GM21737 (cell line): Measurements from ENCODE around the gene ZFHX3.

Experiments
- ATAC-seq: cut with Tn5 transposase; IDR thresholded peaks from one replicate; pipeline ENCODE4 v1.9.1; 2021; ENCODE audit warnings: mild to moderate bottlenecking, moderate library complexity; ENCODE audit not compliant: unreplicated experiment

Gene ZFHX3

GRCh38 chr16:73069581-73070262, 21.8 kb upstream of the ZFHX3 start:
- ATAC-seq: no peak

DNA sequence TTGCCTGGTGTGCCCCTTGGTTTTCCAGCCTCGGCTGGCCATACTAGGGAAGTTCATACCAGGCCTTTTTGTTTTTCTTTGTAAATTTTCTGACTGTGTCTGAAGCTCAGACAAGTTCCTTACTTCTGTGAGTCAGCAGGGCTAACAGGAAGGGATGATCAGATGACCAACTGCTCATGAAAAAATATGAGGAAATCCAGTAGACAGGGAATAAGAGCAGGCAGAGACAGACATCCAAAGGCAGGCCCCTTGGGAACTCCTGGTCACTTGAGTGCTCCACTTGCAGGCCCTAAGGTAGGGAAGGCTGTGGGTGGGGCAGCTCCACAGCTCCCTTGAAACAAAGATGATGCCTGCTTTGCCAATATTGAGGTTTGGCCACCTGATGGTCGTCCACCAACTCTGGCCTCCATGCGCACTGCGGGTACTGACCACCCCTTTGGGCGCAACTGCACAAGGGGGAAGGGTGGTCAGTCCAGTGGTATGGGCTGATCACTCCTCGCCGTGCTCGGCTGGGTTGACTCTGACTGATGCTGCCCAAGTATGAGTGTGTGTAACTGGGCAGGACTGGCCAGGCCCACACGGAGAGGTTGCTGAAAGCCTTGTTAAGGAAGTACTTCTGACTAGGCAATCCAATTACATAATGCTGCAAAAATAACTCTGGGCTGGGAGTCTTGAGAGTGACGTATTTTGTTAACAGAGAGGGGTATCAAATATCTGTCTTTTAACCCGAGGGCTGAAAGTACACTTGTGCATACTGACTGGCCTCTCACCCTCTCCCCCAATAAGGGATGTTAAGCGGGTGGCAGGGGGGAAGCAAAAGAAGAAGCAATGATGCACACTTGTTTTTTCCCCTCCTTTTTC, 20.8 kb upstream of the ZFHX3 start:
- ATAC-seq: no peak

GRCh38 chr16:73067671-73068540, 20.0 kb upstream of the ZFHX3 start:
- no peak for ATAC-seq

DNA sequence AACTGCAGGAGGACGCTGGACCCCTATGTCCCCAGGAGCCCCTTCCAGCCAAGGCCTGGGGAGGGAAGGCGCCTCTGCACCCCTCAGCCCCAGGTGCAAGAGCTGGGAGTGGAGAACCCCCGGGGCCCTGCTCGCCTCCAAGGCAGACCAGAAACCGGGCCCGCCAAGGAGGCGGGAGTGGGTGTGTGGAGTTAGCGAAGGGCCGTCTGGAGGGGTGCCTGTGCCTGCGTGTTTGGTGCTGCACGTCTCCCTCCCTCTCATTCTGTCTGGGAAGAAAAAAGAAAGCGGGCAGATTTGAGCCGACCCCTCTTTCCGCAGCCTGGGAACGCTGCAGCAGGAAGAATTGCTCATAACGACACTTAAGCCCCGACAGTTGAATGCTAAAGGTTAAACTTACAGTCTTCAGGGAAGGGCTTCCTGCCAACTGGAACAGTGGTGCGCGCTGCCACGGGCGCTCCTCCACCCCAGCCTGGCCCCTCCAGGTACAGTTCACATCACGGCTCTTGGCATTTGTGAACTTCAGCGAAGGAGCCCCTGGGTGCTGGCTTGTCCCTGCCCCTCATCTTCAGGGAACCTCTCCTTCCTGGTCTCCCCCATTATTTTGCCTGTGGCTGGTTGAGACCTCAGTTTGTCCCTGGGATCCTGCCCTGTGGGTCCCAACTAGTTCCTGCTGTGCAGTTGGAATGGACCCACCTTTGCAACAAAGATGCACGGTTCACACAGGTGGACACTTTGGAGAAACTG, 19.2 kb upstream of the ZFHX3 start:
- no peak for ATAC-seq

GRCh38 chr16:73066331-73066926, 18.5 kb upstream of the ZFHX3 start:
- no peak for ATAC-seq

DNA sequence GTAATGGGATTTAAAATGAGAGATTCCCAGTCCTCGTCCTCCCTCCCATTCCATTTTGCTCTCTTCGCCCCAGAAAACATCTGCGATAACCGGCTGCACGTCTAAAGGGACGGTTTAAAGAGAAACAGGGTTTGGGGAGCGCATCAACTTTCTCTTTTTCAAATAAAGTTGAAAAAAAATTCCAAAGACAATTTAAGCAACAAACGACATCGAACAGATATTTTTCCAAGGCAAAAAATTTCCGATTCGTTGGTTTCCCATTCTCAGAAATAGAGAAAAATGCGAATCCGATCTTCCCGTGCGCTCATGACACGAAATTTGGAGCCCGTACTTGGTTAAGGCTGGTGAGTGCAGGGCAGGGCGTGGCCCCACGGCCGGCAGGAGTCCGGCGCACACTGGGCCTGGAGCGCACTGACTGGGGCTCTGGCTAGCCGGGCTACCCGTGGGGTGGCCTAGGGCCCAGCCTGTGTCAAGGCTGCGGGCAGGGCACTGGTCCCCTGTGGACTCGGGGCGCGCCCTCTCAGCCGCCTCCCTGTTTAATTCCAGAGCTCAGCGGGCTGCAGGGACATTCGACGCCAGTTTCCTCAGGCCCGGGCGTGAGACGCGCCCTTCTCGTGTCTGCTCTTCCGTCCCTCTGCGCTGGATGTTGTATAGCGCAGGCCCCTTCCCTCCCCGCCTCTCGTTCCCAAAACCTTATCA, 17.9 kb upstream of the ZFHX3 start:
- no peak for ATAC-seq

DNA sequence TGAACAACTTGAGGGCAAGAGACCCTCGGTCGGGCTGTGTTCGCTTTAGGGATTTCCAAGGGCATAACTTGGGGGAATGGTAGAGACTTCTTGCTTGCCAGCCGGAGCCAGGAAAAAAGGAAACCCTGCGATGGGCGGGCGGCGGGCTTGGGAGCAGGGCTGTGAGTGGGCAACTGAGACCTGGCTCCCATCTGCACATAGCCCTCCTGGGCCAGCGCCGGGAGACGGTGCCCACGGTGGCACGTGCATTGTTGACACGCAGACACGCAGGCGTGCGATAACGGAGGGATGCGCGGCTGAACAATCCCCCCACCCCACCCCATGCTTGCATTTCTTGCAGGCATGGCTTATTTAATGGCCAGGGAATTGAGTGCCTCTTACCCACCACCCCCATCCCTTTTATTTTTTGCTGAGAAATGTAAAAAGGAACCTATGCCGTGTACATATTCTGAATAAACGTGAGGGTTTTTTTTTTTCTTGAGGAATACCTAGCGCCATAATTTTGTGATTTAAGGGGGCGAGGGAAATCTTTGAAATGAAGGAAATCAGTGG, 17.1 kb upstream of the ZFHX3 start:
- ATAC-seq: no peak

GRCh38 chr16:73064212-73064993, 16.5 kb upstream of the ZFHX3 start:
- no peak for ATAC-seq

DNA sequence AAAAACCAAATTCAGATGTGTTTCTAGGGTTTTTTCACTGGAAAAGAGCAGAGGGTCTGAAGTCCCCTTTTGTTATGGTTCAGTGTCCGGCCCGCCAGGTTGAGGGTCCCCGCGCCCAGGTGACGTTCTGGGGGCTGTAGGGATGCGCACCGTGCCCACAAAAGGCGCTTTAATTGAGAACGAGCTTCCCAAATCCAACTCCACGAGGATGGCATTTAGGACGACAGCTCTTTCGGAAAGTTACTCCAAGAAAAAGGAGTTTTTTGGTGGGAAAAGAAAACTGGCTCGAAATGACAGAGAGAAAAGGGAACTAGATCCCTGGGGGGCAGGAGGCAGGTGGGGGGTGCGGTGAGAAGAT, 15.9 kb upstream of the ZFHX3 start:
- ATAC-seq: no peak

DNA sequence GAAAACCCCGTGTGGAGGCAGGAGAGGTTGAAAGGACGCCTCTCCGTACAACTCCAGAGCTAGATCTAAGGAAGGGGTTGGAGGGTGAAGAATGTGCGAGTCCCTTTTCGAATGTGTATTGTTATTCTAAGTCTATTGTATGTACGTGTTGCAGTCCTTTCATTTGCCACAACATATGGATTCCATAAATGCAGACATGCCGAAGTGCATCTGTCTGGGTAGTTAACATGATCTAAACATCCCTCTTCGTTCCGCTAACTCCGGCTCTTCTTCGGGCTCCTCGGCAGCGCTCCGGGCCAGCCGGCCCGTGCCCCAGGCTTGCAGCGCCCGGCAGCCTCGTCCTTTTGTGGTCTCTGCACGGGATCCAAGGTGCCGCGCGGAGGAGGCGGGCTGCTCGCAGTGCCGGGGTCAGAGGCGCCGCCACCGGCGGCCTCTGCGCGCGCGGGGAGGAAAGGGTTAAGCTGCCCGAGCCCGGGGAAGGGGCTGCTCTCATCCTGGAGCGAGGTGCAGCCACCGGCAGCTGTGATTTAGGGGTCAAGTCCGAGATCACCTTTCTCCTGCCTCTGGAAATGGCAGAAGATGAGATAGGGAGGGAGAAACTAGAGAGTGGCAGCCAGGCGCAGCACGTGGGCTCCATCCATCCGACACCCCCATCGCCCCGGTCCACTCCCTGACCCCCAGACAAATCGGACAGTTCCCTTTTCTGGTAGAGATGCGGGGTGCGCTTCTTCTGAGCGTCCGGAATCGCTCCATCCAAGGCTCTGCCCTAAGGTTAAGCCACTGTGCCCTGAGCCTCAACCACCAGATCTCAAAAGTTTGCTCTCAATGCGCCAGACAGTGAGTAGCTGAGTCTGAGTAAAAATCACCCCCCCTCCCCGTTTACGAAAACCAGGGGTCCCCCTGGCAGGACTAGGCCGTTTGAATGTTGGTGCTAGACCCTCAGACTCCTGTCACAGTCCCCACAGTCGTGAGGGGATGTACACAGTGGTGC, 15.1 kb upstream of the ZFHX3 start:
- ATAC-seq: no peak

DNA sequence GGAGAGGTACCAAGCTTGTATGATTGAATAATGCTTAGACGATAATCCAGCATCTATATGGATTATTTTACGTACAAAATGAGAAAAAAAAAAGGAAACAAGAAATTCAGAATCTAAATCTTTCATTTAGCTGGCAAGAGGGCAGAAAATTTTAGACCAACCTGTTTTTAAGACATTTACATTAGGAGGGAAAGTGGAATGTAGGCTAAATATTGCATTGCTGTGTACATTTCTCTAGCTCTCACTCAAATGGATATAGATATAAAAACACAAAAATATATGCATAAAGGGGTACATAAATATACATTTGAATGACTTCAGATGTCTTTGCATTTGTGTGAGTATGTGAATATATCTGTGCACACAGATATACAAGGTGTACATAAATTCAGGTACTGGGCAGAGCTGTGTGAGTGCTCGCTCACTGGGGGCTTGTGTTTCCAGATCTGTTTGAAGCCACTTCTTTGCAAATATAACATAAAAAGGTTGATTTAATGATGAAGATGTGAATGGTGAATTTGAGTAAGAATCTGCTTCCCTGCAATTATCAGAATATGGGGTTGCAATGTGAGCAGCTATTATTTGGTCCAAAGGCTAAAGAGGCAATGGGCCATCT, 14.2 kb upstream of the ZFHX3 start:
- no peak for ATAC-seq

- no peak for ATAC-seq
These were observed 13.1 kb upstream of the ZFHX3 start for GRCh38 chr16:73060892-73061490.

- no peak for ATAC-seq
These were observed 12.1 kb upstream of the ZFHX3 start for GRCh38 chr16:73059779-73060615.

DNA sequence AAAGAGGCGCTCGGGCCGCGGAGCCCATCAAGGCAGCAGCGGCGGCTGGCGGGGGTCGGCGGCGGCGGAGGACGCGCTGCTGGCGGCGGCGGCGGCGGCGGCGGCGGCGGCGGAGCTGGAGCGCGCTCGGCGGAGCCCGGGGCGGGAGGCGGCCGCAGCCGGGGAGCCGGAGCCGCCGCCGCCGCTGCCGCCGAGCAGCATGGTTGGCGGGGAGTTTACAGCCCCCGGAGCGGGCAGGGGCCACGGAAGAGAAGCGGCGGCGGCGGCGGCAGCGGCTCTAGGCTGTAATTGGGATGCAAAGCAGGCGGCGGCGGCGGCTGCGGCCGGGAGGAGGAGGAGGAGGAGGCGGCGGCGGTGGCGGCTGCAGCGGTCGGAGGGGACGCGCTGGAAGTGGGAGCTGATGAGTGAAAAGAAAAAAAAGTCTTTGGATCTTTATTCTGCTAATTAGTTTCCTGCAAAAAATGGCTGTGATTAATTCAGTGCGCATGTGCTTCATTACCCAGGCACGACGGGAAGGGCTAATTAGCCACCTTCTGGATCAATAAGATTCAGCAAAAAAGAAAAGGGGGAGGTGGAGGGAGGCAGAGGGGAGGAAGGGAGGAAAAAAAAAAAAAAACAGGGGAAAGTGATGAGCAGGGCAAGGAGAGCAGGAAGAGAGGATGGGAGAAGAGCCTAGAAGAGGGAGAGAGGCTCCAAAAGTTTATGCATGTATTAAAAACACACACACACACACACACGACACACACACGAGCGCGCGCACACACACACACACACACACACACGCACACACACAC, 10.9 kb upstream of the ZFHX3 start:
- ATAC-seq: peak; percentile 30

DNA sequence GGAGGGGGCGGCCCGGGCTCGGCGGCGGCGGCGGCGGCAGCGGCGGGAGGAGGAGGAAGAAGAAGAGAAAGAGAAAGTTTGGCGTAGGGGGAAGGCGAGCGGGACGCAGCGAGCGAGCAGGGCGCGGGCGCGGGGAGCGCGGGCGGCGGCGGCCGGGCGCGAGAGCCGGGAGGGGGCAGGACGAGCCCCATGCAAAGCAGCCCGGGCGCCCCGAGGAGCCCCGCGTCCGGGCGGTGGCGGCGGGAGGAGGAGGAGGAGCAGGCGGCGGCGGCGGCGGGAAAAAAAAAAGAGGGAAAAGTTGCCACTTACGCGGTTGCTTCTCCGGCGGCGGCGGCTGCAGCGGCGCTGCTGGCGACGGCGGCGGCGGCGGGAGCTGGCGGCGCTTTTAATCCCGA, 10.3 kb upstream of the ZFHX3 start:
- ATAC-seq: peak; percentile 72
